NCI-H82 treated with DMSO at 0.1 percent for 48 hours (cell line): Measurements from ENCODE around the gene HDDC3.
"Not testable (repeated sequence)": the region's sequence is repeated elsewhere in the genome, so short reads cannot be mapped to it uniquely, and the experiment has no call there.

Experiments
- DNase-seq: peaks from one replicate; lab custom pipeline; 2025; ENCODE audit not compliant: unreplicated experiment; lab: John Stamatoyannopoulos, UW

HDDC3 gene

GRCh38 chr15:90910441-90911301 lies 21.7 kb downstream of the HDDC3 start:
- DNase-seq: no peak

- no peak for DNase-seq
Observed at GRCh38 chr15:90909976-90910375, 22.4 kb downstream of the HDDC3 start.

- DNase-seq: not testable (repeated sequence)
Observed at GRCh38 chr15:90909449-90909848, 22.9 kb downstream of the HDDC3 start.

GRCh38 chr15:90907838-90908507 lies 24.4 kb downstream of the HDDC3 start:
- DNase-seq: no peak

- no peak for DNase-seq
Observed at GRCh38 chr15:90907051-90907660, 25.2 kb downstream of the HDDC3 start.

GRCh38 chr15:90906181-90906849 lies 26.0 kb downstream of the HDDC3 start:
- DNase-seq: no peak

- no peak for DNase-seq
Observed at GRCh38 chr15:90905306-90906180, 26.8 kb downstream of the HDDC3 start.

- no peak for DNase-seq
Observed at GRCh38 chr15:90904746-90905145, 27.6 kb downstream of the HDDC3 start.

GRCh38 chr15:90903733-90904536 lies 28.4 kb downstream of the HDDC3 start:
- DNase-seq: no peak

GRCh38 chr15:90902840-90903732 lies 29.3 kb downstream of the HDDC3 start, which contains the start of gene MAN2A2:
Gene MAN2A2, plus strand, starts transcription at chr15:90903302. Its CDS starts 906 bp downstream, at chr15:90904208.
- no peak for DNase-seq

GRCh38 chr15:90902040-90902839 lies 30.1 kb downstream of the HDDC3 start:
- peak; percentile 44 for DNase-seq

GRCh38 chr15:90901175-90902039 lies 30.9 kb downstream of the HDDC3 start:
- no peak for DNase-seq

GRCh38 chr15:90897131-90897655 lies 35.2 kb downstream of the HDDC3 start:
- not testable (repeated sequence) for DNase-seq

- DNase-seq: peak; percentile 96
Observed at GRCh38 chr15:90895571-90896117, 36.7 kb downstream of the HDDC3 start.

- DNase-seq: no peak
Observed at GRCh38 chr15:90893175-90894090, 38.9 kb downstream of the HDDC3 start.
